MCF 10A (cell line): ENCODE measurements around the gene PPARD. TPM values are rescaled to one million over a fixed set of nuclear protein-coding genes. Genes with fewer than 3 reads are reported as not detected.

Experiments
- BruUV-seq: library from RNA; stranded (reverse); fragments of 400-500 nt; replicated peaks from 2 replicates; lab custom pipeline; 2021; lab: Mats Ljungman, UMichigan
- CTCF ChIA-PET: fragments of 300-600 bp; sonication (Branson Sonifier 250); formaldehyde crosslinking; extraction: SDS; loops from one replicate; lab custom pipeline; 2021; ENCODE audit warnings: antibody characterized with exemption, inconsistent platforms; lab: Yijun Ruan, JAX
- POLR2A ChIA-PET: fragments of 300-600, 350-650 bp; sonication (Branson Sonifier 250); formaldehyde crosslinking; extraction: SDS; loops from one replicate; lab custom pipeline; 2020; ENCODE audit warnings: antibody characterized with exemption, inconsistent platforms; lab: Yijun Ruan, JAX
- DNase-seq: peaks from one replicate; pipeline ENCODE4 v3.0.0-alpha.2; 2018; ENCODE audit not compliant: unreplicated experiment
- H3K27ac Mint-ChIP-seq: one replicate; pipeline ENCODE4 v1.8.0; 2022; ENCODE audit warnings: mild to moderate bottlenecking, low read depth, mixed read lengths; ENCODE audit not compliant: unreplicated experiment
- H3K27me3 Mint-ChIP-seq: one replicate; pipeline ENCODE4 v1.8.0; 2022; ENCODE audit warnings: mixed read lengths; ENCODE audit not compliant: insufficient read depth, unreplicated experiment
- H3K36me3 Mint-ChIP-seq: one replicate; pipeline ENCODE4 v1.8.0; 2022; ENCODE audit warnings: mild to moderate bottlenecking, moderate library complexity, mixed read lengths; ENCODE audit not compliant: insufficient read depth, unreplicated experiment
- H3K4me1 Mint-ChIP-seq: one replicate; pipeline ENCODE4 v1.8.0; 2022; ENCODE audit warnings: mixed read lengths; ENCODE audit not compliant: insufficient read depth, unreplicated experiment
- H3K4me3 Mint-ChIP-seq: one replicate; pipeline ENCODE4 v1.8.0; 2022; ENCODE audit warnings: mild to moderate bottlenecking, moderate library complexity, mixed read lengths; ENCODE audit not compliant: unreplicated experiment
- H3K9me3 Mint-ChIP-seq: one replicate; pipeline ENCODE4 v1.8.0; 2022; ENCODE audit warnings: mixed read lengths; ENCODE audit not compliant: unreplicated experiment
- CTCF ChIP-seq: fragments of 200-600 bp; IDR thresholded peaks from one replicate; pipeline ENCODE4 v1.8.0; 2022; ENCODE audit warnings: antibody characterized with exemption, mild to moderate bottlenecking; ENCODE audit not compliant: unreplicated experiment
- intact Hi-C: fragments of 100-400 bp; cut with micrococcal nuclease; formaldehyde crosslinking; loops from 2 replicates; pipeline ENCODE4 v1.14.1; 2022
- total RNA-seq: library from RNA; stranded (reverse); gene quantifications from 2 replicates; pipeline ENCODE4 v1.2.3, GENCODE V29; 2022

PPARD gene
- total RNA-seq, 1 experiment from 2014 or later, result 13.8 TPM

- H3K4me1 Mint-ChIP-seq, result peaks cover 10% of the 10 kb centered on the region
- peak overlapping the region; percentile 77 for H3K4me3 Mint-ChIP-seq
- intact Hi-C loops, result no loop called here
- H3K27me3 Mint-ChIP-seq, result no peaks in the 10 kb centered on the region
- no peak overlapping the region for H3K27ac Mint-ChIP-seq
- H3K9me3 Mint-ChIP-seq, result no peaks in the 10 kb centered on the region
- POLR2A ChIA-PET, result no interaction called here
- peak; percentile 48 for DNase-seq
- no TSS peak for BruUV-seq
- no peak for TF ChIP-seq CTCF
- peaks cover 42% of the 10 kb centered on the region for H3K36me3 Mint-ChIP-seq
- CTCF ChIA-PET, result interaction anchor here (0.5 to 1.4 kb wide), 2 partner anchors 10 to 34 kb away, joined by 3 read pairs; no protein-coding TSS in a partner anchor
These were observed 23.9 kb upstream of the PPARD start for GRCh38 chr6:35318196-35319171.

- H3K27me3 Mint-ChIP-seq, result no peaks in the 10 kb centered on the region
- ChIA-PET CTCF (interaction anchor here (1.1 kb wide), 1 partner anchor 24 kb away, joined by 3 read pairs; no protein-coding TSS in a partner anchor), POLR2A (interaction anchor here (0.7 kb wide), 1 partner anchor 15 kb away, joined by 3 read pairs; no protein-coding TSS in a partner anchor)
- H3K4me1 Mint-ChIP-seq, result peaks cover 10% of the 10 kb centered on the region
- TF ChIP-seq CTCF, result no peak
- intact Hi-C loops, result no loop called here
- H3K36me3 Mint-ChIP-seq, result peaks cover 45% of the 10 kb centered on the region
- H3K9me3 Mint-ChIP-seq, result no peaks in the 10 kb centered on the region
- BruUV-seq, result no TSS peak
- no peak overlapping the region for H3K27ac Mint-ChIP-seq
- no peak overlapping the region for H3K4me3 Mint-ChIP-seq
- DNase-seq, result no peak
These were observed 22.9 kb upstream of the PPARD start for GRCh38 chr6:35319346-35320030.

GRCh38 chr6:35320031-35320410 lies 22.3 kb upstream of the PPARD start:
- Mint-ChIP-seq H3K27ac (no peak overlapping the region), H3K9me3 (no peaks in the 10 kb centered on the region), H3K27me3 (no peaks in the 10 kb centered on the region), H3K4me1 (peaks cover 10% of the 10 kb centered on the region), H3K36me3 (peaks cover 51% of the 10 kb centered on the region), H3K4me3 (no peak overlapping the region)
- no peak for DNase-seq
- CTCF ChIA-PET, result interaction anchor here (1.1 kb wide), 1 partner anchor 24 kb away, joined by 3 read pairs; no protein-coding TSS in a partner anchor
- no TSS peak for BruUV-seq
- POLR2A ChIA-PET, result interaction anchor here (0.7 kb wide), 1 partner anchor 15 kb away, joined by 3 read pairs; no protein-coding TSS in a partner anchor
- TF ChIP-seq CTCF, result no peak
- intact Hi-C loops, result no loop called here

GRCh38 chr6:35321091-35321490 lies 21.3 kb upstream of the PPARD start:
- H3K4me3 Mint-ChIP-seq, result no peak overlapping the region
- POLR2A ChIA-PET, result no interaction called here
- TSS peak; percentile 36 for BruUV-seq

More at GRCh38 chr6:35321091-35321490, 21.3 kb upstream of the PPARD start:
- no peaks in the 10 kb centered on the region for H3K27me3 Mint-ChIP-seq
- H3K9me3 Mint-ChIP-seq, result no peaks in the 10 kb centered on the region
- peaks cover 10% of the 10 kb centered on the region for H3K4me1 Mint-ChIP-seq
- no peak overlapping the region for H3K27ac Mint-ChIP-seq
- peaks cover 52% of the 10 kb centered on the region for H3K36me3 Mint-ChIP-seq
- CTCF ChIA-PET, result interaction anchor here (0.6 to 1.3 kb wide), 3 partner anchors 25 to 128 kb away, joined by 3 to 4 read pairs (median 3); no protein-coding TSS in a partner anchor
- no peak for DNase-seq
- intact Hi-C loops, result no loop called here
- no peak for TF ChIP-seq CTCF
